Sigmoid colon (tissue), 7 donors: ENCODE results near the gene SLC17A9. TPM values are rescaled to one million over a fixed set of nuclear protein-coding genes. Genes with fewer than 3 reads are reported as not detected.
A peak's percentile ranks its signal among the peaks of the same experiment; 100 is the strongest.

ENCODE experiments used
- DNase-seq: peaks from one replicate; pipeline ENCODE4 v3.0.0-alpha.2; 2019
- H3K27ac ChIP-seq, 4 donors: fragments of 200-600 bp; sonication (generic); one replicate each; pipeline ENCODE4 v1.5.1; 2016 to 2019; ENCODE audit warnings: mild to moderate bottlenecking in 1 of 4
- H3K27me3 ChIP-seq, 3 donors: fragments of 200-600 bp; sonication (generic); one replicate each; pipeline ENCODE4 v1.5.1; 2019; ENCODE audit warnings: mild to moderate bottlenecking in 1 of 3
- H3K36me3 ChIP-seq, 4 donors: fragments of 200-600 bp; sonication (generic); one replicate each; pipeline ENCODE4 v1.5.1; 2016 to 2019
- H3K4me1 ChIP-seq, 4 donors: fragments of 200-600 bp; sonication (generic); one replicate each; pipeline ENCODE4 v1.5.1; 2017 to 2019
- H3K4me3 ChIP-seq, 4 donors: fragments of 200-600 bp; sonication (generic); one replicate each; pipeline ENCODE4 v1.5.1; 2017 to 2019; ENCODE audit warnings: mild to moderate bottlenecking in 2 of 4, moderate library complexity in 1 of 4
- H3K9me3 ChIP-seq, 4 donors: fragments of 200-600 bp in 3 of 4; sonication (generic) in 3 of 4; one replicate each; pipeline versions ENCODE4 v1.5.1 to v1.6.1; 2013 to 2019
- CTCF ChIP-seq, 4 experiments: fragments of 450-650 bp in 3 of 4; fragments of 200-600 bp in 1 of 4; IDR thresholded peaks; one replicate each; pipeline ENCODE4 v1.5.1; 2016 to 2019; ENCODE audit warnings: antibody characterized with exemption in 4 of 4, mild to moderate bottlenecking in 3 of 4, moderate library complexity in 2 of 4
- EP300 ChIP-seq, 4 donors: sonication (generic); formaldehyde crosslinking; IDR thresholded peaks; one replicate each; pipeline ENCODE4 v1.6.1; 2017; ENCODE audit warnings: antibody characterized with exemption in 4 of 4
- POLR2A ChIP-seq, 2 donors: fragments of 450-650 bp; IDR thresholded peaks; one replicate each; pipeline ENCODE4 v1.6.1; 2016; ENCODE audit warnings: antibody characterized with exemption in 2 of 2, mild to moderate bottlenecking in 2 of 2, moderate library complexity in 2 of 2
- POLR2AphosphoS5 ChIP-seq, 4 donors: sonication (generic); formaldehyde crosslinking; IDR thresholded peaks; one replicate each; pipeline ENCODE4 v1.6.1; 2017; ENCODE audit warnings: antibody characterized with exemption in 4 of 4
- WGBS, 2 donors: extraction: QIAGEN DNeasy Blood & Tissue Kit; methylation state at CpG; one replicate each; pipeline ENCODE4 v1.1.7; 2013; 5-methylcytosine and 5-hydroxymethylcytosine counted together
- intact Hi-C: fragments of 100-400 bp; cut with DNase I; formaldehyde crosslinking; loops from one replicate; pipeline ENCODE4 v1.15.1; 2023
- polyA plus RNA-seq, 3 donors: library from polyadenylated mRNA; stranded (reverse); fragments of 200-250 nt; gene quantifications; one replicate each; pipeline ENCODE4 v1.2.3, GENCODE V29; 2013
- total RNA-seq, 4 donors: library from RNA; depleted of rRNA; stranded (reverse); fragments of >200 nt; gene quantifications; one replicate each; pipeline ENCODE4 v1.1.0, GENCODE V29; 2016
- donor health status: healthy with polysubstance abuse.
- donor health status: Bipolar disorder and iron deficiency.
- donor health status: healthy.

Gene SLC17A9
- total and polyA plus RNA-seq, 7 donors: 0.60 to 15.4 (median 2.9) TPM

- Histone ChIP-seq H3K27ac (no peak overlapping the region), H3K27me3 (peaks cover 66 to 100% (median 75%) of the 10 kb centered on the region in 3 donors), H3K4me1 (peaks cover 0 to 41% (median 27%) of the 10 kb centered on the region in 4 donors), H3K4me3 (peak overlapping the region in 1 of 4 donors; percentile 15), H3K9me3 (peaks cover 0 to 10% (median 5%) of the 10 kb centered on the region in 4 donors), H3K36me3 (no peaks in the 10 kb centered on the region)
- 6 to 9% methylated on average over 54 of the region's 54 CpGs for WGBS, 2 donors
- TF ChIP-seq POLR2AphosphoS5 (IDR thresholded peaks at IDR 0.05) (no peak), POLR2A (IDR thresholded peaks at IDR 0.05) (no peak), EP300 (IDR thresholded peaks at IDR 0.05) (no peak), CTCF (IDR thresholded peaks at IDR 0.05) (peak; percentile 75 to 96 (median 93))
- intact Hi-C loops: loop anchor here (1.0 to 2.0 kb wide), 3 partner anchors 37 to 136 kb away; no protein-coding TSS in a partner anchor
- DNase-seq: peak; percentile 76
These were observed 56.8 kb downstream of the SLC17A9 start for GRCh38 chr20:63009045-63009961.

GRCh38 chr20:63009988-63010769 lies 57.7 kb downstream of the SLC17A9 start:
- Histone ChIP-seq H3K4me1 (peaks cover 0 to 35% (median 27%) of the 10 kb centered on the region in 4 donors), H3K4me3 (no peak overlapping the region), H3K27ac (no peak overlapping the region), H3K36me3 (no peaks in the 10 kb centered on the region), H3K9me3 (peaks cover 0 to 10% (median 5%) of the 10 kb centered on the region in 4 donors), H3K27me3 (peaks cover 61 to 100% (median 75%) of the 10 kb centered on the region in 3 donors)
- WGBS, 2 donors: 8 to 9% methylated on average over 30 of the region's 30 CpGs
- intact Hi-C loops: loop anchor here (1.0 to 2.0 kb wide), 3 partner anchors 38 to 137 kb away; no protein-coding TSS in a partner anchor
- no peak for TF ChIP-seq POLR2A (IDR thresholded peaks at IDR 0.05)
- no peak for TF ChIP-seq CTCF (IDR thresholded peaks at IDR 0.05)
- TF ChIP-seq POLR2AphosphoS5 (IDR thresholded peaks at IDR 0.05): no peak
- no peak for TF ChIP-seq EP300 (IDR thresholded peaks at IDR 0.05)
- no peak for DNase-seq

GRCh38 chr20:63011798-63012197 lies 59.3 kb downstream of the SLC17A9 start:
- H3K4me3 ChIP-seq: no peak overlapping the region
- H3K27ac ChIP-seq: no peak overlapping the region
- TF ChIP-seq CTCF (IDR thresholded peaks at IDR 0.05): no peak
- no peak for TF ChIP-seq EP300 (IDR thresholded peaks at IDR 0.05)
- no peak for TF ChIP-seq POLR2A (IDR thresholded peaks at IDR 0.05)
- TF ChIP-seq POLR2AphosphoS5 (IDR thresholded peaks at IDR 0.05): no peak
- WGBS, 2 donors: 16 to 57% methylated on average over 3 of the region's 3 CpGs
- DNase-seq: no peak
- peaks cover 0 to 10% (median 5%) of the 10 kb centered on the region in 4 donors for H3K9me3 ChIP-seq
- intact Hi-C loops: no loop called here
- peaks cover 0 to 26% (median 20%) of the 10 kb centered on the region in 4 donors for H3K4me1 ChIP-seq
- no peaks in the 10 kb centered on the region for H3K36me3 ChIP-seq
- peaks cover 57 to 100% (median 73%) of the 10 kb centered on the region in 3 donors for H3K27me3 ChIP-seq

GRCh38 chr20:63013207-63013606 lies 60.7 kb downstream of the SLC17A9 start:
- H3K27me3 ChIP-seq: peaks cover 43 to 100% (median 73%) of the 10 kb centered on the region in 3 donors
- TF ChIP-seq POLR2A (IDR thresholded peaks at IDR 0.05) (no peak), POLR2AphosphoS5 (IDR thresholded peaks at IDR 0.05) (no peak), EP300 (IDR thresholded peaks at IDR 0.05) (no peak), CTCF (IDR thresholded peaks at IDR 0.05) (no peak)
- intact Hi-C loops: no loop called here

More at GRCh38 chr20:63013207-63013606, 60.7 kb downstream of the SLC17A9 start:
- Histone ChIP-seq H3K9me3 (peaks cover 0 to 10% (median 5%) of the 10 kb centered on the region in 4 donors), H3K4me1 (peaks cover 0 to 16% (median 11%) of the 10 kb centered on the region in 4 donors), H3K4me3 (no peak overlapping the region), H3K36me3 (no peaks in the 10 kb centered on the region), H3K27ac (no peak overlapping the region)
- DNase-seq: no peak
